ENCODE measurements around the gene ATOSA.

Gene ATOSA

GRCh38 chr15:52681441-52681840 is 2.3 kb upstream of the ATOSA start:
- no peak for ATAC-seq

- no peak for ATAC-seq
Measured at GRCh38 chr15:52680761-52681160, 1.6 kb upstream of the ATOSA start.

GRCh38 chr15:52680041-52680391 is 828 bp upstream of the ATOSA start:
- no peak for ATAC-seq

GRCh38 chr15:52678468-52679231 is 538 bp downstream of the ATOSA start:
- ATAC-seq = peak; percentile 45 to 55

DNA sequence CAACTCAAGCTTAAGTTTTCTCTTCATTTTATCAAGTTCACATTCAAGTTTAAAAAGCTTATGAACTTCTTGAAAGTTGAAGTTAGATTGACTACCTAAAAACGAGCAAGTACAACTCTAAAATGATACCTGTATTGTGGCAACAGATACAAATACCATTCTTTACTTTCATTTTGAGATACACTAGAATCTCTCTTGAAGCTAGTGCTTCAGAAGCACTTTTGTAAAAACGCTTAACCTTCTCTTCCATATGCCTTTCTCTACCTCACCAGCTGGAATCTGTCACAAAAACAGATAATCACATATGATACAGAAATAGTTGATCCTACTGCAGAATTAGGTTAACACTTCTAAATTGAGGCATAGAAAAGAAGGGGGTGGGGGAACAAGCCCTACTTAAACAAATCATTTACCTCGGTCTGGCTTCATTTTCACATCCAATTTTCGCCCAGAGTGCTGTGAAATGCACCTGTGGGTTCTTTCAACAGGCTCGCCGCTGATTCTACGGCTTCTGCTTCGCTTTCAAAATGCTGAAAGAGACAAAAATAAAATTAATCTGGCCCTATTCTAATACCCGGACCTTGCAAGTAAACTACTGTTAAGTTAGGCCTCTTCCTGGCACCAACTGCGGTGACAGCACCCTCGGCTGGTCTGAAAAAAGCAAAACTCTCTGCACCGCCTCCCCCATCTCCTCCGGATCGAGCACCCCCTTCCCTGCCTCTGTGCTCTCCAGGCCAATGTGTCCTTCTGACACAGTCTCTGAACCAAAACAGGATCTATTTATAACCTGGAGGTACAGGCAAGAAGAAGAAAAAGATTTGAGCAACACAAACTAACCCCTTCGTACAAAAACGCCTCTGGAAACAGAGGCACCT is 1.4 kb downstream of the ATOSA start:
- ATAC-seq = peak; percentile 30 to 31

GRCh38 chr15:52674831-52675230 is 4.4 kb downstream of the ATOSA start:
- no peak for ATAC-seq

- no peak for ATAC-seq
Measured at GRCh38 chr15:52673734-52674133, 5.5 kb downstream of the ATOSA start.

DNA sequence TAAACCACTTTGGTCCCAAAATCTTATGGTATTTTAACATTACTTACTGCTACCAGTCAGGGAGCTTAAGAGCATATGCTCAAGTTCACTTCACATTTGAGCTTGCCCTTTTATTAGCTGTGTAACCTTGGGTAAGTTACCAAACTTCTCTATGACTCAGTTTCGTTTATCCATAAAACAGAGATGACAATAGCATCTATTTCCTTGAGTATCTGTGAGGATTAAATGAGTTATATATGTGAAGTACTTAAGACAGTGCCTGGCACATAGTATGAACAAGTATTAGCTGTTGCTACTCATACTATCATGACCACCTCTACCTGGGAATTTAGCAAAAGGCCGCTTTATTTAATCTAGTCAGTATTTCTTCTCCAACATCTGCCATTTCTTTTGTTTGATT is 5.9 kb downstream of the ATOSA start:
- ATAC-seq = peak in 1 of 2 donors; percentile 24

DNA sequence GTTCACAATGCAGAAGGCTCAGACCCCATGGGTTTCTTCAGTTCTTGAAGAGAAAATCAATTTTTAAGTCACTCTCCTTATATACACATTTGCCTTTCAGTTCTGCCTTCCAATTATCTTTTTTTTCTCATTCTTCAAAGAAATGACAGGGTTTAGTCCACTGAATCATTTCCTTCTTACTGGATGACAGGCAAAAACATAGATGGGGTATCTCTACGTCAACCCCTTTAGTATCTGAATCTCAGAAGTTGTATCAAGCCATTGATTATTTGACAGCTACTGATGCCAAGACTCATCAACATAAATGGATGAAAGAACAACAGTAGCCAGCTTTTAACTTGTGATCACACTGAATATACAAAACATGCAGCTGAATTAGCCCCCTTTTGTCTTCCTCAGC is 6.5 kb downstream of the ATOSA start:
- peak; percentile 55 to 72 for ATAC-seq

DNA sequence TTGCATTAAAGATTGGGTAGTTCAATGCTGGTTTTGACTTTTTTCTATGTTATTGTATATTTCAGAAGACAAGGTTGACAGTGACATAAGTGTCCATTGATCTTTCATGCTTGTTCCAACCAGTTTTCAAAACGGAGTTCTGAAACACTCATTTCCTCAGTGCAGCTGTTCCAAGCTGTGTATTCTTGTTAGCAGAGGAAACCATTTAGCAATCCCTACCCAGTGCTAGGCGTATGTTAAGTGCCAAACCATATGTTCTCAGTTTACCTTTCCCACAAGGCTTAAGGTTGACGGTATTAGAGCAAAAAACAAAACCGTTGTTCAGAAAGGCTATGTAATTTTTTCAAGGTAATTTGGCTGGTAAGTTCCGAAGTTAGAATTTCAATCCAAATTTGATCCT is 9.1 kb downstream of the ATOSA start:
- ATAC-seq = no peak

GRCh38 chr15:52668133-52668532 is 11.1 kb downstream of the ATOSA start:
- ATAC-seq = no peak

GRCh38 chr15:52667597-52667996 is 11.6 kb downstream of the ATOSA start:
- peak in 1 of 2 donors; percentile 53 for ATAC-seq

DNA sequence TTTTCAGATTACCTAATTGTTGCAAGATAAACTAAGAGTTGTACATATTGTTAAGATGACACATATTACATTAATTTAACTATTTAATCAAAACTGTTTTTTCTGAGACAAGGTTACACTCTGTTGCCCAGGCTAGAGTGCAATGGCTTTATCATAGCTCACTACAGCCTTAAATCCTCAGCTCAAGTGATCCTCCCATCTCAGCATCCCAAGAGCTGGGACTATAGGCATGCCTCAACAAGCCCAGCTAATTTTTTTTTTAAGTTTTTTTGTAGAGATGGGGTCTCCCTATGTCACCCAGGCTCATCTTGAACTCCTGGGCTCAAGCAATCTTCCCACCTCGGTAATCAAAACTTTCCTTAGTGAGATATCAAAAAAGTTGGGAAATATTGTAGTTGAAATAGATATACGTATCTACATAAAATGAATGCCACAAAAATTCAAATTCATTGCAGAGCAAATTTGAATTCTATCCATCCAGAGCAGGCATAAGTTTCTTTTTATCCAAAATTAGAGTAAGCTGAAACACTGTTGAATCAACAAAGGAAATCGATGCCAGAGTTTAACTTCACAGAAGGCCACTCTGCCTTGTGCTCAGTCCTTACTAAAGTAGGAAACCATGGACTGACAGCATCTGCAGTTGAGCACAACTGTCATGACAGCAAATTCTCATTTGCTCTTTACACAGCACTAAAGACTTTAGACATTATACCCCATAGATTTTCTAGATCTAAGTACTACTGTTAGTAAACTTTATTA is 15.5 kb downstream of the ATOSA start:
- no peak for ATAC-seq

DNA sequence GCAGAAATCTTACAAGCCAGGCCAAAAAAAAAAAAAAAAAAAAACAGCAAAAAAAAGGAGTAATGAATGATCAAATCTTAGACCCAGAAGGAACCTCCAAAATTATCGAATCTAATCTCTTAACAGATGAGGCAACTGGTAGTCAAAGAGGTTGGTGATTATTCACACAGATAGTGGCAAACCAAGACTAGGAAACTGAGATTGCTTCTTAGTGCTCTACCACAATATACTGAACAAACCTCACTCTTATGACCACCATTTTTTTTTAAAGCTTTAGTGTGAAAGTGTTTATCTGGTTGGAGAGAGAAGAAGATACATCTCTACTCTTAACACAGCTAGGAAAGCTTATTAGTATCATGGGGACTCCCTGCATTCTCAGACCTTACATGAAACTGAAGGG is 17.3 kb downstream of the ATOSA start:
- ATAC-seq = peak; percentile 23 to 32

GRCh38 chr15:52660192-52660591 is 19.0 kb downstream of the ATOSA start:
- no peak for ATAC-seq

DNA sequence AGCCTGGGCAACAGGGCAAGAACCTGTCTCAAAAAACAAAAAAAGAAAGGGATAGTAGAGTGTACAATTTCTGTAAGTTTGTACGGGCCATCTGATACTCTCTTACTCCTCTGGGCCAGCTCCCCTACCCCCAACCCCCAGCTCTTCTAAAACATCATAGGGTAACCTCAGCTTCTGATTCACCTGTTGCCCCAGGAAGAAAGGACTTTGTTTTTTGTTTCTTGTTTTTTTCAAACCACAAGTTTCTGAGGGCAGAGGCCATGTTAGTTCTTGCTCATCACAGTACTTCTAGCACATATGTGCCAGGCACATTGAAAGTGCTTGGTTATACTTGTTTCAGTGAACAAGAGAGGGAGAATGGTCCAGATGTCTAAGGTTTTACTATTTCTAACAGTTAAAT is 20.2 kb downstream of the ATOSA start:
- peak; percentile 91 to 93 for ATAC-seq

DNA sequence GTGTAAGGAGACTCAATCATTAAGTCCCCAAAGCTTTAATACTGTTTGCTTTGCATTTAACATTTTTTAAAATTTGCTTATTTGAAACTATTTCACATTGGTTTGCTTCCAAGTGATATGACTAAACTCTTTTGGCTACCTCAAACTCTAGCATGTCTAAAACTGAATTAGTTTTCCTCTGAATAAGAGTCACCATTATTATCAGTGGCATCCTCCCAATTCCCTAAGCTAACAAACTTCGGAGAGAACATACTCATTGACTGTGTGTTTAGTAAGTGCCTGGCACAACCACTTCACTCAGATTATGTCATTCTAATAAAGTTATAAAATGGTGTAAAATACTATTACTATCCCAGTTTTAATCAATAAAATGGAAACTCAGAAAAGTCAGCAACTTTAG is 21.9 kb downstream of the ATOSA start:
- ATAC-seq = no peak

DNA sequence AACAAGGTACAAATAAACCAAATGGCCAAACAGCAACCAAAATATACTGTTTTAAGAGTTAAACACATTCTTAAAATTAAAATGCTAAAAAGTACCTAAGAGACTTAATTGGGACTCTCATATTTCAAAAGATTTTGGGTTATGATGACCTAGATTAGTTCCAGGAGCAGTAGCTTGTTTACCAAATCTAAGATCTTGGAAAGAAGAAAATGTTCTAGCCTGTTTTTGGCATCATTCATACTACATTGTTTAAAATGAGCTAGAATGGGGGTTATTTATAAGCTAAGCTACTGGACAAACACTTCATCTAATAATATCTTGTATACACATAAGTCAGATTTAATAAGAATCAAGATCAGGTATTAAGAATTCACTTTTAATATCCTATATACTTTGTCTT is 22.8 kb downstream of the ATOSA start:
- no peak for ATAC-seq

GRCh38 chr15:52653431-52653964 is 25.7 kb downstream of the ATOSA start:
- ATAC-seq = no peak

DNA sequence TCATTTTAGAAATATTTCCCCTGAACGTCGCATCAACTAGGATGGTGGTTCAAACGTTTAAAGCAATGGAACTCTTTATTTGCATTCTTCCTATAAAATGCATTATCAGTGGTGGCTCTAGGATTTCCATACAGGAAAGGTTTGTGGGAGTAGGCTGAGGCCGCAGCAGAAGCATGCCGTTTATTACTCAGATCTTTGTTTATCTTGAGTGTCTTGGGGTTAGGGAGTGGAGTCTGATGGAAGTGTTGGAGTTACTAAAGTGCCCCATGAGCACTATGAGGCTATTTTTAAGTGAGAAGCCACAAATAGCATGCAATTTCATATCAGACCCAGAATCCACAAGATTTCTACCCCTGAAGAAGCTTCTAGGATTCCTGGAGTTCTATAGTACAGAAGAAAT is 26.2 kb downstream of the ATOSA start:
- ATAC-seq = no peak

GRCh38 chr15:52652286-52652685 is 26.9 kb downstream of the ATOSA start:
- no peak for ATAC-seq

DNA sequence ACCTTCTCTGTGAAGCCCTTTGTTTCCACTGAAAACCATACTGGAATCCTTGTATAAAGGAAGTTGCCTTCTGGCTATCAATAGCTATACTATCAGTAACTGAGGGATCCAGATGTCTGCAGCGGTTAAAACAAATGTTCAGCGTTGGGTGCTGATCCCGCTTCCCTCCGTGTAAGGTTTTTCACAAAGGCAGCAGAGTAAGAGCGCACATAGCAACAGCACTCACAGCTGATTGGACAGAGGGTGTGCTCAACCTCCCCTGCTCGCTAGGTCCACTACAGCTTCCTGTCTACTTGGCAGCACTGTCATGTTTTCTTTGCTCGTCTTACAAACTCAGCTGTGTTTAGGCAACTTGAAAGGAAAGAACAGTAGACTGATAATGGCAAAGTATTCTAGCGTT is 27.3 kb downstream of the ATOSA start:
- ATAC-seq = peak; percentile 100

DNA sequence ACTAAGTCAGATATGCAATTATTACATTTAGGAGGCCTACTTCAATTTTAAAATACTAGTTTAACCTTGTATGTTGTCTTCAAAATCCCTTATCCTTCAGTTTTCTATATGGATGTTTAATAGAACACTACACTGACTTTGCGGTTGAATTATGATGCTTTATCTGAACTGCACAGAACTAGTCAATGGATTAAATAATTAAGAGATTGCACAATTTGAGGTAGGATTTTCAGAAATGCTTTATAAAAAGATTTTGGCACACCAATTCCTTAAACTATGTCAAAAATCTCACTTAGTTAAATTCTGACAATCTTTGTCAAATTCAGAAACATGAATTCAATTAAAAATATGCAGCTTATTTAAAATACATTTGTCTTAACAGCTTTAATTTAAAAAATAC is 28.1 kb downstream of the ATOSA start:
- no peak for ATAC-seq

Data from activated CD4-positive, CD25-positive, alpha-beta regulatory T cell treated with anti-CD3 and anti-CD28 coated beads, Interleukin-2, amount 50 U/mL, for 24 hours (primary cell).